Natural killer cell (primary cell): ENCODE data around the gene CDC42EP3. TPM values are rescaled to one million over a fixed set of nuclear protein-coding genes. Genes with fewer than 3 reads are reported as not detected.

ENCODE experiments used
- ATAC-seq, 3 donors: fragments of 150-1000 bp in 2 of 3; fragments of 200-7000 bp in 1 of 3; cut with Tn5 transposase; 1 replicate in 1 of 3; 2 replicates in 2 of 3; pipeline ENCODE4 v1.10.0; 2021; ENCODE audit warnings: mild to moderate bottlenecking in 2 of 3, moderate library complexity in 2 of 3
- DNase-seq, 2 donors: peaks; one replicate each; pipeline versions ENCODE4 v3.0.0 to v3.0.0-alpha.2; 2013 to 2021; ENCODE audit warnings: mixed read lengths in 1 of 2
- H3K27ac ChIP-seq: one replicate; pipeline ENCODE4 v1.5.1; 2013; ENCODE audit warnings: mild to moderate bottlenecking, low read length
- H3K27me3 ChIP-seq: one replicate; pipeline ENCODE4 v1.6.1; 2013; ENCODE audit warnings: low read length; ENCODE audit not compliant: control insufficient read depth, insufficient read depth
- H3K36me3 ChIP-seq: one replicate; pipeline ENCODE4 v1.6.1; 2013; ENCODE audit warnings: low read length; ENCODE audit not compliant: control insufficient read depth, insufficient read depth
- H3K4me1 ChIP-seq: one replicate; pipeline ENCODE4 v1.6.1; 2013; ENCODE audit warnings: low read length; ENCODE audit not compliant: control insufficient read depth, insufficient read depth
- H3K4me3 ChIP-seq: one replicate; pipeline ENCODE4 v1.5.1; 2013; ENCODE audit warnings: low read length
- H3K9me3 ChIP-seq: one replicate; pipeline ENCODE4 v1.6.1; 2013; ENCODE audit warnings: low read length; ENCODE audit not compliant: control insufficient read depth, insufficient read depth
- H3K27ac Mint-ChIP-seq, 2 donors: one replicate each; pipeline ENCODE4 v1.8.0; 2022; ENCODE audit warnings: mild to moderate bottlenecking in 2 of 2, mixed read lengths in 2 of 2, moderate library complexity in 1 of 2
- H3K27me3 Mint-ChIP-seq, 2 donors: one replicate each; pipeline ENCODE4 v1.8.0; 2022; ENCODE audit warnings: low read depth in 2 of 2, mixed read lengths in 2 of 2
- H3K36me3 Mint-ChIP-seq: one replicate; pipeline ENCODE4 v1.8.0; 2022; ENCODE audit warnings: mixed read lengths
- H3K4me1 Mint-ChIP-seq, 2 donors: one replicate each; pipeline ENCODE4 v1.8.0; 2022; ENCODE audit warnings: mixed read lengths in 2 of 2
- H3K4me3 Mint-ChIP-seq: one replicate; pipeline ENCODE4 v1.8.0; 2022; ENCODE audit warnings: mild to moderate bottlenecking, moderate library complexity, mixed read lengths
- H3K9me3 Mint-ChIP-seq, 2 donors: one replicate each; pipeline ENCODE4 v1.8.0; 2022; ENCODE audit warnings: mixed read lengths in 2 of 2
- WGBS: methylation state at CpG from one replicate; pipeline ENCODE4 v1.1.7; 2013; ENCODE audit warnings: missing lambda C conversion rate; ENCODE audit not compliant: insufficient coverage; 5-methylcytosine and 5-hydroxymethylcytosine counted together
- intact Hi-C: fragments of 100-400 bp; cut with micrococcal nuclease; formaldehyde crosslinking; loops from one replicate; pipeline ENCODE4 v1.14.2; 2022
- total RNA-seq, 4 donors: library from RNA; stranded (reverse); fragments of 120-200 nt in 1 of 4; gene quantifications; one replicate each; pipeline versions ENCODE4 v1.2.3 to v1.2.4, GENCODE V29; 2013 to 2022
- TF ChIP-seq, protein P1 (sequence below): fragments of 200-600 bp; IDR thresholded peaks from one replicate; pipeline ENCODE4 v1.8.0; 2022; ENCODE audit warnings: antibody characterized with exemption

CDC42EP3 gene
- total RNA-seq, 3 donors from 2014 or later (not counting 1 experiment from before 2014, with no cell fraction given) = 73.9 to 105 (median 84.6) TPM

DNA sequence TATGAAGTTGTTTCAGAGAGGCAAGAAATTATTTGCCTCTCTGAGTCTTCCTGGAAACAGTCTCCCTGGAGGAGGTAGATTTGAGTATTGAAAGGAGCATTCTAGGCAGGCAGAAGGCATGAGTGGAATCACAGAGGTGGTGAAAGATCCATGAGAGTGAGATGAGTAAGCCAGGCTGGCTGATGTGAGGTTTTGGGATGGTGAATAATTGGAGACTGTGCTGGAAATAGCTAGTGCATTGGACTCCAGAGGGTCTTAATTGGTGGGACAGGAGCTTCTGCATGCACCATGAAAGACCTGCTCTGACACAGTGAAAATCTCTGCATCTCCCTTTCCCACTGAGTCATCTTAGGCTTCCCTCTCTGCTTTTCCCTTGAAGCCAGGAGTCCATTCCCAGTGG, 46.3 kb downstream of the CDC42EP3 start:
- peak overlapping the region; percentile 90 to 92 for H3K27ac Mint-ChIP-seq
- intact Hi-C loops = loop anchor here (2.0 kb wide), 2 partner anchors 22 to 46 kb away; partner anchors contain the start of gene CDC42EP3
- H3K4me1 Mint-ChIP-seq = peaks cover 60 to 61% of the 10 kb centered on the region in 2 donors
- ATAC-seq (no peak), DNase-seq (no peak)
- peak overlapping the region; percentile 68 for H3K4me3 Mint-ChIP-seq
- no peaks in the 10 kb centered on the region for H3K9me3 Mint-ChIP-seq
- Histone ChIP-seq H3K27me3 (no peaks in the 10 kb centered on the region), H3K27ac (peak overlapping the region; percentile 75), H3K9me3 (no peaks in the 10 kb centered on the region), H3K4me1 (peaks cover 38% of the 10 kb centered on the region), H3K36me3 (no peaks in the 10 kb centered on the region), H3K4me3 (no peak overlapping the region)
- no peaks in the 10 kb centered on the region for H3K36me3 Mint-ChIP-seq
- H3K27me3 Mint-ChIP-seq = no peaks in the 10 kb centered on the region
- TF ChIP-seq, protein P1, sequence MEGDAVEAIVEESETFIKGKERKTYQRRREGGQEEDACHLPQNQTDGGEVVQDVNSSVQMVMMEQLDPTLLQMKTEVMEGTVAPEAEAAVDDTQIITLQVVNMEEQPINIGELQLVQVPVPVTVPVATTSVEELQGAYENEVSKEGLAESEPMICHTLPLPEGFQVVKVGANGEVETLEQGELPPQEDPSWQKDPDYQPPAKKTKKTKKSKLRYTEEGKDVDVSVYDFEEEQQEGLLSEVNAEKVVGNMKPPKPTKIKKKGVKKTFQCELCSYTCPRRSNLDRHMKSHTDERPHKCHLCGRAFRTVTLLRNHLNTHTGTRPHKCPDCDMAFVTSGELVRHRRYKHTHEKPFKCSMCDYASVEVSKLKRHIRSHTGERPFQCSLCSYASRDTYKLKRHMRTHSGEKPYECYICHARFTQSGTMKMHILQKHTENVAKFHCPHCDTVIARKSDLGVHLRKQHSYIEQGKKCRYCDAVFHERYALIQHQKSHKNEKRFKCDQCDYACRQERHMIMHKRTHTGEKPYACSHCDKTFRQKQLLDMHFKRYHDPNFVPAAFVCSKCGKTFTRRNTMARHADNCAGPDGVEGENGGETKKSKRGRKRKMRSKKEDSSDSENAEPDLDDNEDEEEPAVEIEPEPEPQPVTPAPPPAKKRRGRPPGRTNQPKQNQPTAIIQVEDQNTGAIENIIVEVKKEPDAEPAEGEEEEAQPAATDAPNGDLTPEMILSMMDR = no peak

GRCh38 chr2:37623971-37624900, 47.2 kb downstream of the CDC42EP3 start:
- H3K27me3 ChIP-seq = no peaks in the 10 kb centered on the region
- peak overlapping the region; percentile 68 for H3K4me3 Mint-ChIP-seq
- DNase-seq = peak in 1 of 2 donors; percentile 67
- intact Hi-C loops = loop anchor here (1.0 to 5.0 kb wide), 6 partner anchors 8 to 47 kb away; partner anchors contain the start of gene CDC42EP3
- no peaks in the 10 kb centered on the region for H3K27me3 Mint-ChIP-seq
- no peak overlapping the region for H3K4me3 ChIP-seq
- H3K36me3 ChIP-seq = no peaks in the 10 kb centered on the region
- no peaks in the 10 kb centered on the region for H3K9me3 ChIP-seq
- peaks cover 67 to 68% of the 10 kb centered on the region in 2 donors for H3K4me1 Mint-ChIP-seq
- ATAC-seq = peak; percentile 83 to 90 (median 83)
- H3K9me3 Mint-ChIP-seq = no peaks in the 10 kb centered on the region
- H3K36me3 Mint-ChIP-seq = no peaks in the 10 kb centered on the region
- H3K27ac Mint-ChIP-seq = peak overlapping the region; percentile 90 to 92
- TF ChIP-seq, protein P1 = no peak
- 58% methylated on average over 6 of the region's 8 CpGs for WGBS
- peak overlapping the region; percentile 75 for H3K27ac ChIP-seq
- H3K4me1 ChIP-seq = peaks cover 41% of the 10 kb centered on the region

GRCh38 chr2:37623406-37623805, 48.0 kb downstream of the CDC42EP3 start:
- no peaks in the 10 kb centered on the region for H3K9me3 ChIP-seq
- H3K4me3 ChIP-seq = no peak overlapping the region
- no peaks in the 10 kb centered on the region for H3K27me3 ChIP-seq
- TF ChIP-seq, protein P1 = no peak
- intact Hi-C loops = loop anchor here (5.0 kb wide), 1 partner anchor 34 kb away; no protein-coding TSS in a partner anchor
- H3K4me3 Mint-ChIP-seq = peak overlapping the region; percentile 68
- H3K36me3 ChIP-seq = no peaks in the 10 kb centered on the region
- DNase-seq (no peak), ATAC-seq (no peak)
- no peaks in the 10 kb centered on the region for H3K36me3 Mint-ChIP-seq
- H3K9me3 Mint-ChIP-seq = no peaks in the 10 kb centered on the region
- H3K4me1 Mint-ChIP-seq = peaks cover 71% of the 10 kb centered on the region in 2 donors
- peaks cover 41% of the 10 kb centered on the region for H3K4me1 ChIP-seq
- no peaks in the 10 kb centered on the region for H3K27me3 Mint-ChIP-seq
- peak overlapping the region; percentile 75 for H3K27ac ChIP-seq
- H3K27ac Mint-ChIP-seq = peak overlapping the region; percentile 90 to 92
